GM12892 (cell line): Measurements from ENCODE around the gene ANTXR1.

Source experiments
- POLR2AphosphoS5 ChIP-seq: IDR thresholded peaks from 2 replicates; pipeline ENCODE4 v1.6.1; 2011; ENCODE audit warnings: low read depth, low read length, control low read depth
- TAF1 ChIP-seq: IDR thresholded peaks from 2 replicates; pipeline ENCODE4 v1.6.1; 2011; ENCODE audit warnings: low read depth, mild to moderate bottlenecking, control low read depth, low read length, borderline replicate concordance

GRCh38 chr2:69077252-69077950, 64.4 kb downstream of the ANTXR1 start:
- TF ChIP-seq POLR2AphosphoS5 (no peak), TAF1 (no peak)
